H9 (cell line): ENCODE measurements around the gene HASPIN. TPM values are rescaled to one million over a fixed set of nuclear protein-coding genes. Genes with fewer than 3 reads are reported as not detected.

Experiments
- DNase-seq: peaks from one replicate; pipeline ENCODE4 v3.0.0-alpha.2; 2017
- H2AFZ ChIP-seq: one replicate; pipeline ENCODE4 v1.6.1; 2013; ENCODE audit warnings: mild to moderate bottlenecking, low read length, control low read depth, moderate library complexity
- H2AK5ac ChIP-seq: 2 replicates; pipeline ENCODE4 v1.6.1; 2013; ENCODE audit warnings: low read length, control low read depth, mixed read lengths; ENCODE audit not compliant: insufficient read length
- H2BK120ac ChIP-seq: one replicate; pipeline ENCODE4 v1.6.1; 2013; ENCODE audit warnings: low read depth, mild to moderate bottlenecking, low read length, control low read depth, inconsistent platforms; ENCODE audit not compliant: poor library complexity, severe bottlenecking
- H2BK12ac ChIP-seq: 2 replicates; pipeline ENCODE4 v1.6.1; 2013; ENCODE audit warnings: low read length, control low read depth, mixed read lengths, low read depth; ENCODE audit not compliant: insufficient read length
- H2BK15ac ChIP-seq: 2 replicates; pipeline ENCODE4 v1.6.1; 2013; ENCODE audit warnings: low read depth, low read length, control low read depth
- H2BK20ac ChIP-seq: one replicate; pipeline ENCODE4 v1.6.1; 2013; ENCODE audit warnings: low read depth, mild to moderate bottlenecking, low read length, control low read depth, inconsistent platforms; ENCODE audit not compliant: poor library complexity, severe bottlenecking
- H2BK5ac ChIP-seq: 2 replicates; pipeline ENCODE4 v1.6.1; 2013; ENCODE audit warnings: low read length, control low read depth, mixed read lengths; ENCODE audit not compliant: insufficient read length
- H3K14ac ChIP-seq: 2 replicates; pipeline ENCODE4 v1.6.1; 2013; ENCODE audit warnings: low read length, control low read depth; ENCODE audit not compliant: insufficient read depth
- H3K18ac ChIP-seq: 2 replicates; pipeline ENCODE4 v1.6.1; 2013; ENCODE audit warnings: low read depth, mild to moderate bottlenecking, mixed read lengths, low read length, control low read depth; ENCODE audit not compliant: insufficient read length
- H3K23ac ChIP-seq: 2 replicates; pipeline ENCODE4 v1.6.1; 2013; ENCODE audit warnings: low read length, control low read depth, mixed read lengths, low read depth; ENCODE audit not compliant: insufficient read length
- H3K23me2 ChIP-seq: 2 replicates; pipeline ENCODE4 v1.6.1; 2013; ENCODE audit warnings: low read depth, mild to moderate bottlenecking, mixed read lengths, low read length, control low read depth; ENCODE audit not compliant: insufficient read length, poor library complexity, severe bottlenecking
- H3K27ac ChIP-seq: 2 replicates; pipeline ENCODE4 v1.5.1; 2013; ENCODE audit warnings: low read length, control low read depth, mixed read lengths, low read depth; ENCODE audit not compliant: insufficient read length
- H3K27me3 ChIP-seq: 2 replicates; pipeline ENCODE4 v1.6.1; 2013; ENCODE audit warnings: low read length, control low read depth, inconsistent platforms; ENCODE audit not compliant: insufficient read depth
- H3K4ac ChIP-seq: 2 replicates; pipeline ENCODE4 v1.6.1; 2013; ENCODE audit warnings: low read depth, mild to moderate bottlenecking, control low read depth, inconsistent platforms, low read length, moderate library complexity
- H3K4me1 ChIP-seq: 2 replicates; pipeline ENCODE4 v1.6.1; 2013; ENCODE audit warnings: low read length, control low read depth, inconsistent platforms; ENCODE audit not compliant: insufficient read depth
- H3K4me2 ChIP-seq: 2 replicates; pipeline ENCODE4 v1.6.1; 2013; ENCODE audit warnings: low read length, control low read depth, mixed read lengths; ENCODE audit not compliant: insufficient read length, insufficient read depth
- H3K56ac ChIP-seq: 2 replicates; pipeline ENCODE4 v1.6.1; 2013; ENCODE audit warnings: low read depth, mild to moderate bottlenecking, mixed read lengths, low read length, control low read depth; ENCODE audit not compliant: insufficient read length
- H3K79me1 ChIP-seq: 2 replicates; pipeline ENCODE4 v1.6.1; 2013; ENCODE audit warnings: low read depth, mild to moderate bottlenecking, moderate library complexity, low read length, control low read depth, inconsistent platforms; ENCODE audit not compliant: insufficient read depth, poor library complexity, severe bottlenecking
- H3K79me2 ChIP-seq: 2 replicates; pipeline ENCODE4 v1.6.1; 2013; ENCODE audit warnings: low read length, control low read depth, inconsistent platforms; ENCODE audit not compliant: insufficient read depth
- H3K9ac ChIP-seq: 2 replicates; pipeline ENCODE4 v1.6.1; 2013; ENCODE audit warnings: low read length, control low read depth, mixed read lengths; ENCODE audit not compliant: insufficient read length; ENCODE audit errors: extremely low read depth
- H3K9me3 ChIP-seq: one replicate; pipeline ENCODE4 v1.6.1; 2013; ENCODE audit warnings: low read depth, low read length, inconsistent platforms; ENCODE audit not compliant: control insufficient read depth
- H3T11ph ChIP-seq: one replicate; pipeline ENCODE4 v1.6.1; 2013; ENCODE audit warnings: mild to moderate bottlenecking, low read length, control low read depth, inconsistent platforms
- H4K20me1 ChIP-seq: one replicate; pipeline ENCODE4 v1.6.1; 2013; ENCODE audit not compliant: control insufficient read depth, insufficient read length, insufficient read depth
- H4K5ac ChIP-seq: 2 replicates; pipeline ENCODE4 v1.6.1; 2013; ENCODE audit warnings: low read depth, mild to moderate bottlenecking, mixed read lengths, low read length, control low read depth; ENCODE audit not compliant: insufficient read length
- H4K8ac ChIP-seq: replicated peaks from 2 replicates; pipeline ENCODE4 v1.6.1; 2013; ENCODE audit warnings: low read length, control low read depth, mixed read lengths, low read depth; ENCODE audit not compliant: insufficient read length
- H4K91ac ChIP-seq: 2 replicates; pipeline ENCODE4 v1.6.1; 2013; ENCODE audit warnings: low read depth, mild to moderate bottlenecking, moderate library complexity, mixed read lengths, low read length, control low read depth; ENCODE audit not compliant: insufficient read length
- H3K27ac Mint-ChIP-seq, 3 experiments: 2 replicates in 2 of 3; 3 replicates in 1 of 3; pipeline ENCODE4 v1.8.0; 2020 to 2021; ENCODE audit warnings: mixed read lengths in 3 of 3, mild to moderate bottlenecking in 1 of 3, moderate library complexity in 1 of 3
- H3K27me3 Mint-ChIP-seq: 2 replicates; pipeline ENCODE4 v1.8.0; 2021; ENCODE audit warnings: low read depth, mild to moderate bottlenecking, moderate library complexity, mixed read lengths
- H3K36me3 Mint-ChIP-seq, 3 experiments: 2 replicates in 2 of 3; 3 replicates in 1 of 3; pipeline ENCODE4 v1.8.0; 2020 to 2021; ENCODE audit warnings: low read depth in 3 of 3, mixed read lengths in 3 of 3; ENCODE audit not compliant: insufficient read depth in 1 of 3
- H3K4me1 Mint-ChIP-seq, 2 experiments: 2 replicates each; pipeline ENCODE4 v1.8.0; 2020; ENCODE audit warnings: mixed read lengths in 2 of 2
- H3K4me3 Mint-ChIP-seq, 2 experiments: 2 replicates in 1 of 2; 3 replicates in 1 of 2; pipeline ENCODE4 v1.8.0; 2020 to 2021; ENCODE audit warnings: mild to moderate bottlenecking in 2 of 2, mixed read lengths in 2 of 2, moderate library complexity in 1 of 2
- H3K9me3 Mint-ChIP-seq, 2 experiments: 2 replicates in 1 of 2; 3 replicates in 1 of 2; pipeline ENCODE4 v1.8.0; 2020; ENCODE audit warnings: mild to moderate bottlenecking in 2 of 2, mixed read lengths in 2 of 2, moderate library complexity in 1 of 2
- WGBS: extraction: QIAGEN DNeasy Blood & Tissue Kit; methylation state at CpG from one replicate; pipeline ENCODE4 v1.1.7; 2013; ENCODE audit warnings: missing lambda C conversion rate, low lambda C conversion rate, mixed read lengths; ENCODE audit not compliant: insufficient read length; ENCODE audit errors: extremely low coverage; 5-methylcytosine and 5-hydroxymethylcytosine counted together
- total RNA-seq: library from RNA; stranded (reverse); gene quantifications from 2 replicates; pipeline ENCODE4 v1.2.1, GENCODE V29; 2021
- TF ChIP-seq, protein P1 (sequence below): fragments of 200-600 bp; sonication (generic); conservative IDR thresholded peaks from 3 replicates; pipeline ENCODE4 v1.8.0; 2021; ENCODE audit warnings: antibody characterized with exemption, mild to moderate bottlenecking

Gene HASPIN
- total RNA-seq, 1 experiment from 2014 or later, result 26.6 TPM

- Histone ChIP-seq H2BK12ac (no peak overlapping the region), H3K18ac (no peak overlapping the region), H2AK5ac (no peak overlapping the region), H4K91ac (no peak overlapping the region), H3K27me3 (no peaks in the 10 kb centered on the region), H3K9me3 (no peaks in the 10 kb centered on the region), H3K79me1 (no peaks in the 10 kb centered on the region), H4K20me1 (no peaks in the 10 kb centered on the region), H3K23ac (no peak overlapping the region), H2BK20ac (no peak overlapping the region), H3K23me2 (no peaks in the 10 kb centered on the region), H3K4me2 (no peak overlapping the region), H3K9ac (no peak overlapping the region), H3K4me1 (no peaks in the 10 kb centered on the region; the same call in 1 of the 2 replicates), H2BK5ac (no peak overlapping the region), H3K14ac (no peak overlapping the region), H4K5ac (no peak overlapping the region), H3T11ph (no peak overlapping the region), H2BK120ac (no peak overlapping the region), H3K56ac (no peak overlapping the region), H2AFZ (no peak overlapping the region), H4K8ac (no peak overlapping the region), H3K79me2 (peaks cover 2% of the 10 kb centered on the region; the same call in 1 of the 2 replicates), H2BK15ac (no peak overlapping the region), H3K27ac (peak overlapping the region; percentile 11), H3K4ac (no peak overlapping the region)
- TF ChIP-seq, protein P1, sequence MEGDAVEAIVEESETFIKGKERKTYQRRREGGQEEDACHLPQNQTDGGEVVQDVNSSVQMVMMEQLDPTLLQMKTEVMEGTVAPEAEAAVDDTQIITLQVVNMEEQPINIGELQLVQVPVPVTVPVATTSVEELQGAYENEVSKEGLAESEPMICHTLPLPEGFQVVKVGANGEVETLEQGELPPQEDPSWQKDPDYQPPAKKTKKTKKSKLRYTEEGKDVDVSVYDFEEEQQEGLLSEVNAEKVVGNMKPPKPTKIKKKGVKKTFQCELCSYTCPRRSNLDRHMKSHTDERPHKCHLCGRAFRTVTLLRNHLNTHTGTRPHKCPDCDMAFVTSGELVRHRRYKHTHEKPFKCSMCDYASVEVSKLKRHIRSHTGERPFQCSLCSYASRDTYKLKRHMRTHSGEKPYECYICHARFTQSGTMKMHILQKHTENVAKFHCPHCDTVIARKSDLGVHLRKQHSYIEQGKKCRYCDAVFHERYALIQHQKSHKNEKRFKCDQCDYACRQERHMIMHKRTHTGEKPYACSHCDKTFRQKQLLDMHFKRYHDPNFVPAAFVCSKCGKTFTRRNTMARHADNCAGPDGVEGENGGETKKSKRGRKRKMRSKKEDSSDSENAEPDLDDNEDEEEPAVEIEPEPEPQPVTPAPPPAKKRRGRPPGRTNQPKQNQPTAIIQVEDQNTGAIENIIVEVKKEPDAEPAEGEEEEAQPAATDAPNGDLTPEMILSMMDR, result no peak
- Mint-ChIP-seq H3K27ac (peak overlapping the region; percentile 39 to 92 (median 75); a peak in 3 of 7 replicates), H3K36me3 (peaks cover 19 to 23% (median 22%) of the 10 kb centered on the region in 3 experiments; a peak in 6 of 7 replicates), H3K9me3 (no peaks in the 10 kb centered on the region), H3K4me3 (no peak overlapping the region; a peak in 1 of 5 replicates), H3K4me1 (peaks cover 11 to 15% of the 10 kb centered on the region in 2 experiments), H3K27me3 (no peaks in the 10 kb centered on the region)
- no peak for DNase-seq
- no CpG with 5 or more reads among the region's 9 CpGs for WGBS
Measured at GRCh38 chr17:3730881-3731429, 7.3 kb downstream of the HASPIN start.
